ENCODE data around the gene RSPO4.

- TF ChIP-seq, protein P1, sequence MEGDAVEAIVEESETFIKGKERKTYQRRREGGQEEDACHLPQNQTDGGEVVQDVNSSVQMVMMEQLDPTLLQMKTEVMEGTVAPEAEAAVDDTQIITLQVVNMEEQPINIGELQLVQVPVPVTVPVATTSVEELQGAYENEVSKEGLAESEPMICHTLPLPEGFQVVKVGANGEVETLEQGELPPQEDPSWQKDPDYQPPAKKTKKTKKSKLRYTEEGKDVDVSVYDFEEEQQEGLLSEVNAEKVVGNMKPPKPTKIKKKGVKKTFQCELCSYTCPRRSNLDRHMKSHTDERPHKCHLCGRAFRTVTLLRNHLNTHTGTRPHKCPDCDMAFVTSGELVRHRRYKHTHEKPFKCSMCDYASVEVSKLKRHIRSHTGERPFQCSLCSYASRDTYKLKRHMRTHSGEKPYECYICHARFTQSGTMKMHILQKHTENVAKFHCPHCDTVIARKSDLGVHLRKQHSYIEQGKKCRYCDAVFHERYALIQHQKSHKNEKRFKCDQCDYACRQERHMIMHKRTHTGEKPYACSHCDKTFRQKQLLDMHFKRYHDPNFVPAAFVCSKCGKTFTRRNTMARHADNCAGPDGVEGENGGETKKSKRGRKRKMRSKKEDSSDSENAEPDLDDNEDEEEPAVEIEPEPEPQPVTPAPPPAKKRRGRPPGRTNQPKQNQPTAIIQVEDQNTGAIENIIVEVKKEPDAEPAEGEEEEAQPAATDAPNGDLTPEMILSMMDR (IDR thresholded peaks at IDR 0.05; ENCODE audit: low read depth, low read length): no peak
- TF ChIP-seq EZH2phosphoT487 (IDR thresholded peaks at IDR 0.05; ENCODE audit: low read depth): no peak
Measured at GRCh38 chr20:971346-971745, 30.8 kb downstream of the RSPO4 start.
